NCI-H2196 (cell line): ENCODE results near the gene PDLIM5.
"Not testable (repeated sequence)": the region's sequence is repeated elsewhere in the genome, so short reads cannot be mapped to it uniquely, and the experiment has no call there.

ENCODE experiments used
- DNase-seq: peaks from one replicate; lab custom pipeline; 2025; ENCODE audit not compliant: unreplicated experiment; lab: John Stamatoyannopoulos, UW

Gene PDLIM5

DNA sequence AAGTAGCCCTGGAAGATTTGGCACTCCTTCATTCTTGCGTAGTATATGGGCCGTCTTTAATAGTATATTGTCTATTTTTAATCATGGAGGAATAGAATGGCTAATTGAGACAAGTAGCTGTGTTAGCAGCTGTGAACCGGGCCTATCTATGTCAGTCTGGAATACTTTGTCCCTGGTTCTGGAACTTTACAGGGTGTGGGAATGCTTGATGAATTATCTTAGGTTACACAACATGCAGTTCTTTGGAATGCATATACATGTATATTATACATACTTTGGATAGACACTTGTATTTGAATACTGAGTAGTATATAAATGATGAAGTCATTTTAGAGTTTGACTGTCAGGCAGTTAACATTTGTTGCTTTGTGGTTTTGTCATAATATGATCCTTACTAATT lies 37.4 kb downstream of the PDLIM5 start:
- no peak for DNase-seq

- no peak for DNase-seq
Observed at GRCh38 chr4:94490437-94490836, 38.7 kb downstream of the PDLIM5 start.

DNA sequence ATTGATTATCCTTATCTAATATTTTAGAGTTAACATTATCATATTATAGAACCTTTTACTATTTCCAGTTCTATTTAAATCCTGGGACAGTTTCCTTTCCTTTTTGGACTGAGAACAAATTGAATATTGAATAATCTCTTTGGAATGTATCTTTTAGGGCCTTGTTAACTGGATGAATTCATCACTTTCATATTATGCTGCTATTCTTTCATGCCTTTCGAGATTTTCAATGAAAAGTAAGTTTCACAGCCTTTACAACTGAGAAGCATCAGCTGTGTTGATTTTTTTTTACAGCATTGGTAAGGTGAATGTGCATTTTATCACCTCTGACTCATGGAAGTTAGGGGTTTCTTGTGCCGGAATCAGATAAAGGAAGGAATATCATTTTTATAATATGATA lies 39.6 kb downstream of the PDLIM5 start:
- DNase-seq: no peak

DNA sequence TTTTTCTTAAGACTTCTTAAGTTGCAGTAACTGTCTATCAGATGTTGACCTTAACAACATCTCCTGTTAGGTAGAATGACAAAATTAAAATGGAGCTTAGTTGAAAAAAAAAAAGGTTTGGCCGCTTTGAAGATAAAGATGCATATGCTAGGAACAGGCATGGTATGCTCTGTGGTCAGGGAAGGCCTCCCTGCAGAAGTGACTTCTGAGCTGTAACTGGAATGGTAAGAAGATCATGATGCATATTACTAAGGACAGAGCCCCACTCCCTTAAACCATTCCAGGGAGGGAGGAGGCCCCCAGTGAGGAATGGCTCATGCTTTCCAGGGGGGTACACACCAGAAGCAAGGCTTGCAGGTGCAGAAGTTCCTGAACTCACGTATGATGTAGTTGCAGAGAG lies 43.7 kb downstream of the PDLIM5 start:
- no peak for DNase-seq

DNA sequence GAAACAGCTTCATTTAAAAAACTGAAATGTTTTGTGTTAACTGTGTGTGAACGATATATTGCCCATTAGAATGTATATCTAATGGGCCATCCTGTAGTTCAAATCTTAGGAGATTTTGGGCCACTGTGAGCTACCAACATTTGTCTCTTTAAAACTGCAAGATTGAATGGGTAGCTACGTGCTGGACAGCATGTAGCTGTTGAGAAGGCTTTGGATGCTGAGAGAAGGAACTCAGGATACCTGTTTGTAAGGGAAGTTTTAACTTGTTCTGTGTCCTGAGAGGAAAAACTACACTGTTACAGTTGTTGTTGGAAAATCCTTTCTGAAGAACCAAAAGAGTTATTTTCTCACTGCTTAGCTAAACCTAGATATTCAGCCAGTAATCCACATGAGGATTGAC lies 45.9 kb downstream of the PDLIM5 start:
- no peak for DNase-seq

GRCh38 chr4:94498502-94498901 lies 46.8 kb downstream of the PDLIM5 start:
- DNase-seq: no peak

DNA sequence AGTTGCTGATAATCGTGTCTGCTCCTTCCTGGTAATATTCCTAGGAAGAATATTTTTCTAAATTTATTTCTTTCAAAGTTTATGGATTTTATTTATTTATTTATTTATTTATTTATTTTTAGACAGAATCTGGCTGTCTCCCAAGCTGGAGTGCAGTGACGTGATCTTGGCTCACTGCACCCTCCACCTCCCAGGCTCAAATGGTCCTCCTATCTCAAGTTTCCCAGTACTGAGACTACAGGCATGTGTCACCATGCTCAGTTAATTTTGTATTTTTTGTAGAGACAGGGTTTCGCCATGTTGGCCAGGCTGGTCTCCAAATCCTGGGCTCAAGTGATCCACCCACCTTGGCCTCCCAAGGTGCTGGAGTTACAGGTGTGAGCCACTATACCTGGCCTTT lies 48.9 kb downstream of the PDLIM5 start:
- no peak for DNase-seq

DNA sequence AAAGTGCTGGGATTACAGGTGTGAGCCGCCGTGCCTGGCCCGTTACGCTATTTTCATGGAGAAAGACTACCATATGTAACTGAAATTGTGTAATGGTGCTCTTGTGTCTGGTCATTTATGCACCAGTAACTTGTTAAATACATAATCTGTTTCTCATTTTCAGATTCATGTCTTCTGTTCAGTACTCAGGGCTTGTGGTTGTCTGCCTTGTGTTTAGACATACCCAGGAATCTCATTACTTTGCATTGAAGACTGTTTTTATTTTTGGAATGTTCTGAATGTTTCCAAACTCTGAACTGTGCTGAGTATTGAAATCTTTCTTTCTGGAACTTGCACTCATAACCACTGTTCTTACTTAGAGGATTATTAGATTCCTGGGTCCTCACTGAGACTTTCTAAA lies 52.8 kb downstream of the PDLIM5 start:
- no peak for DNase-seq

DNA sequence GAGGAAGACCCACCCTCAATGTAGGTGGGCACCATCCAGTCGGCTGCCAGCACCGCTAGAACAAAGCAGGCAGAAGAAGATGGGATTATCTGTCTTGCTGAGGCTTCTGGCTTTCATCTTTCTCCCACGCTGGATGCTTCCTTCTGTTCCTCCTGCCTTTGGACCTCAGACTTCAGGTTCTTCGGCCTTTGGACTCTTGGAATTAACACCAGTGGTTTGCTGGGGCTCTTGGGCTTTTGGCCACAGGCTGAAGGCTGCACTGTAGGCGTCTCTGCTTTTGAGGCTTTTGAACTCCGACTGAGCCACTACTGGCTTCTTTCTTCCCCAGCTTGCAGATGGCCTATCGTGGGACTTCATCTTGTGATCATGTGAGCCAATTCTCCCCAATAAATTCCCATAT lies 55.1 kb downstream of the PDLIM5 start:
- DNase-seq: no peak

DNA sequence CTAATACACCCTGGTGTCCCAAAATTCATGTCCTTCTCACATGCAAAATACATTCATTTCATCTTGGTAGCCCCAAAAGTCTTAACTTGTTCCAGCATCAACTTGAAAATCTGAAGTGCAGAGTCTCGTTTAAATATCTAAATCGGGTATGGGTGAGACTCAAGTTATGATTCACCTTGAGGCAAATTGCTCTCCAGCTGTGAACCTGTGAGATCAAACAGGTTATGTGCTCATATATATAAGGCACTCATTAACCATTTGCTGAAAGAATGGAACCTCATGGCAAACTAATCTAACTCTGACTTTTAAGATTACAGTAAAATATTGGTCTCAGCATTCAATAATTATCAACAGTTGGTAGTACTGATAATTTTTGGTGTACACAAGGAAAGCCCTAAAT lies 55.5 kb downstream of the PDLIM5 start:
- no peak for DNase-seq

DNA sequence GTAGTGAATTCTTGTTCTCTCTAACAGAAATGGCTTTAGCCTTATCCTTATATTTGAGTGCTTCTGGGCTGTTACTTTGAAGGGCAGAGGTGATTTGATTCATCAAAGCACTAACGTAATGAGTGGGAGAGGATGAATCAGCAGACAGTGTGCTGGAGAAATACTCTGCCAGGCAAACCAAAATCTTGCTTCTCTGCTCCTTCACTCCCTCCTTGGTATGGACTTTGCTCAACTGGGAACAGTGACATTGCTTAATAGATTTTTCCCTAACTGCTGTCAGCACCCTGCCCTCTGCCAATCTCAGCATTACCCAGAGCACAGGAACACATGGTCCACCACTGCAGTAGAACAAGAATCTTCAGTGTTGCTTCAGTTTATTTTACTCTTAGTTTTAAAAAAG lies 56.0 kb downstream of the PDLIM5 start:
- no peak for DNase-seq

GRCh38 chr4:94508296-94508695 lies 56.6 kb downstream of the PDLIM5 start:
- no peak for DNase-seq

GRCh38 chr4:94508806-94509205 lies 57.1 kb downstream of the PDLIM5 start:
- no peak for DNase-seq

DNA sequence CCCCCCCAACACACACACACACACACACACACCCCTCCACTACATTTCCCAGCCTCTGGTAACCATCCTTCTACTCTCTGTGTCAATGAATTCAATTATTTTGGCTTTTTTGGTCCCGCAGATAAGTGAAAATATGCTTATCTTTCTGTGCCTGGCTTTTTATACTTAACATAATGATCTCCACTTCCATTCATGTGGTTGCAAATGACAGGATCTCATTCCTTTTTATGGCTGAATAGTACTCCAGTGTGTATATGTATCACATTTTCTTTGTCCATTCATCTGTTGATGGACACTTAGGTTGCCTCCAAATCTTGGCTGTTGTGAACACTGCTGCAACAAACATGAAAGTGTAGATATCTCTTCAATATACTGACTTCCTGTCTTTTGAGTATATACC lies 59.8 kb downstream of the PDLIM5 start:
- DNase-seq: no peak

DNA sequence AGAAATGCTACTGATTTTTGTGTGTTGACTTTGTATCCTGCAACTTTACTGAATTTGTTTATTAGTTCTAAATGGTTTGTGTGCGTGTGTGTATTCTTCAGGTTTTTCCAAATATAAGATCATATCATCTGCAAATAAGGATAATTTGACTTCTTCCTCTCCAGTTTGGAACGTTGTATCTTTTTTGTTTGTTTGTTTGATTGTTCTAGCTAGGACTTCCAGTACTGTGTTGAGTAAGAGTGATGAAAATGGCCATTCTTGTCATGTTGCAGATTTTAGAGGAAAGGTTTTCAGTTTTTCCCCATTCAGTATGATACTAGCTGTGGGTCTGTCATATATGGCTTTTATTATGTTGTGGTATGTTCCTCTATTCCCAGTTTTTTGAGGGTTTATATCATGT lies 61.8 kb downstream of the PDLIM5 start:
- not testable (repeated sequence) for DNase-seq

DNA sequence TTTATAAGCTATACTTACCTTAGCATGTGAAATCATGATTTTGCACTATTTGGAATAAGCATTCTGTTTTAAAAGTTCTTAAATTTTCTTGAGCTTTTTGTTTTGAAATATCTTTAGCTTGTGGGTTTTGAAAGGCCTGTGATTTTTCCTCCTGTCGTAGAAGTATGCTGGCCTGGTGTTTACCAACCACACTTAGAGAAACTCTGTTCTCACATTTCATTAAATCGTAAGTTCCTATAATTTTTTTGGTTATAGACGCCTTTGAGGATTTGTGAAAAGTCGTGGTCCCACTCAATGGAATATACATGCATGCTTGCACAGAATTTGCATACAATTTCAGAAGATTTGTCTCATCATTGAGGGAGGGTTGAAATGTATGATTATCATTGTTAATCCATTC lies 63.6 kb downstream of the PDLIM5 start:
- DNase-seq: no peak

DNA sequence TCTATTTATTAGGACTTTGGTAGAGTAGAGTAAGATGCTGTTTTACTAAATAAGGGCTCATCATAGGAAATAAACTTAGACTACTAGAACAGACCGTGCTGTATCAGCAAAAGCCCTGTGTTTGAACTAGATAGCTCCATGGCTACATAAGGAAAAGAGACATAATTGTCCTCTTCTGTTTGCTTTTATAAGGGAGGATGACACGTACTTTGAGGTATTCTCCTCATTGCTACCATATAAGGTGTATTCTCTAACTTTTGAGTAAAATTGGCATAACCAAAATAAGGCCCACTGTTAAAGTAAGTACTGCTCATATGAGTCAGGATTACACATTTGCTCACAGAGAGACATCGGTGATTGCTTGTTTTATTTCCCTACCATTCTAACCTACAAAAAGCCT lies 64.3 kb downstream of the PDLIM5 start:
- DNase-seq: no peak

- DNase-seq: no peak
Observed at GRCh38 chr4:94516999-94517398, 65.3 kb downstream of the PDLIM5 start.

- no peak for DNase-seq
Observed at GRCh38 chr4:94517492-94517891, 65.8 kb downstream of the PDLIM5 start.

DNA sequence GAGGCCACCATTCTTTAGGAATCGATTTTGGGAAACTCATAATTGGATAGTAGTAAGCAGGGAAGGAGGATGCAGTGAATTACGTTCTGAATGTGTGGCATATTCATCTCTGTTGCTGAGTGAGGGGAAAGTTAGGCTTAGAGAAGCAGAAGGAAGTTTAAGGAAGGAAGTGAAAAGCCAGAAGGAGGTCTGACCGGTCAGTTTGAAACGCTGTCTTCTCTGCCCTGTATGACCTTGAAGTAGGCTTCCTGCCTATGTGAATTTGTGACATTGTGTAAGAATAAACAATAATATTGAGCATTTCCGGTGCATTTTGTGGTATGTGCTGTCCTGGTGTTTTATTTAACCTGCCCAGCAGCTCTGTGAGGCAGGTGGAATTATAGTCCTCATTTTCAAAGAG lies 67.3 kb downstream of the PDLIM5 start:
- DNase-seq: no peak

- no peak for DNase-seq
Observed at GRCh38 chr4:94519925-94520789, 68.4 kb downstream of the PDLIM5 start.

DNA sequence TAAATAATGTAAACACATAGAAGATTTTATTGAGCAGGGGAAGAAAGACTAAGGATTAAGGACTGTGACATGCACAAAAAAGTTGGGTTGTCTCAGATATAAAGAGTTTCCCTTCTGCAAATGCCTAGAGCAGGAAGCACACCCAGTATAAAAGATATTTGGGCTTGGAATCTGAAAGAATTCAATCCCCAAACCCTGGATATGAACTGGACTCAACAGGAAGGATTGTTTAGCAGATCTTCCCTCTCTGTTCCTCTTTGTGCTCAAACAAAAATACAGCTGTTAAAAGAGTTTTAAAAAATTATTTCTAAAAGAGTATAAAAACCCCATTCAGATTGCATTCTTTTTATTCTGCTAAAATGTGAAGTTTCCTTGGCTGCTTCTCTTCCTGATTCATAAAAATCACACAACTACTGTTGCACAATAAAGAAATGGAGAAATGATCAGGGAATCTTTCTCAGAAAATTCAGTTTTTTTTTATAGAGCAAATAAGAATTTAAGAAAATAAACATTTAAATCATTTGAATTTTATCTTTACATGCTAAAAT lies 71.4 kb downstream of the PDLIM5 start:
- DNase-seq: no peak

- DNase-seq: no peak
Observed at GRCh38 chr4:94523617-94524016, 71.9 kb downstream of the PDLIM5 start.
